Right cardiac atrium (tissue), 5 donors: ENCODE measurements around the gene PLK5. TPM values are rescaled to one million over a fixed set of nuclear protein-coding genes. Genes with fewer than 3 reads are reported as not detected.

ENCODE experiments used
- ATAC-seq, 2 donors: fragments of 200-7000 bp; cut with Tn5 transposase; one replicate each; pipeline versions ENCODE4 v1.8.0 to v1.9.1; 2020; ENCODE audit warnings: moderate library complexity in 2 of 2, mild to moderate bottlenecking in 1 of 2
- DNase-seq, 3 donors: peaks; one replicate each; pipeline ENCODE4 v3.0.0-alpha.2; 2020
- H3K27ac ChIP-seq: one replicate; pipeline ENCODE4 v1.5.1; 2013; ENCODE audit warnings: mild to moderate bottlenecking, low read length, control low read depth, moderate library complexity
- H3K27me3 ChIP-seq: one replicate; pipeline ENCODE4 v1.6.1; 2013; ENCODE audit not compliant: control insufficient read depth, insufficient read depth
- H3K4me1 ChIP-seq: one replicate; pipeline ENCODE4 v1.6.1; 2013; ENCODE audit warnings: low read length; ENCODE audit not compliant: control insufficient read depth, insufficient read depth
- H3K4me3 ChIP-seq: one replicate; pipeline ENCODE4 v1.5.1; 2013; ENCODE audit warnings: low read length, control low read depth
- H3K9me3 ChIP-seq: one replicate; pipeline ENCODE4 v1.6.1; 2013; ENCODE audit warnings: low read length; ENCODE audit not compliant: control insufficient read depth
- WGBS: extraction: QIAGEN DNeasy Blood & Tissue Kit; methylation state at CpG from one replicate; pipeline ENCODE4 v1.1.7; 2013; 5-methylcytosine and 5-hydroxymethylcytosine counted together
- intact Hi-C, 4 donors: fragments of 100-400 bp; cut with DNase I; formaldehyde crosslinking; loops; one replicate each; pipeline versions ENCODE4 v1.11.0 to v1.14.0; 2022 to 2023
- polyA plus RNA-seq: library from polyadenylated mRNA; stranded (reverse); fragments of 200-250 nt; gene quantifications from one replicate; pipeline ENCODE4 v1.2.3, GENCODE V29; 2013
- total RNA-seq, 4 donors: library from RNA; stranded (reverse); fragmentation: NEBNext Ultra II Directional; extraction: Animal tissue kit (Norgen Biotek cat#: 25700); gene quantifications; one replicate each; pipeline ENCODE4 v1.2.1, GENCODE V29; 2021
- donor health status: healthy with polysubstance abuse.
- donor health status: DM: no; HTN: yes; CAD: no.
- donor health status: DM: no; HTN: no; CAD: no.
- donor health status: DM: no; HTN: yes; CAD: no; lungs with severe emphysema.
- donor health status: DM: yes; HTN: yes; CAD: no.

PLK5 gene
- total and polyA plus RNA-seq, 5 donors = 0.11 TPM; not detected in 4

DNA sequence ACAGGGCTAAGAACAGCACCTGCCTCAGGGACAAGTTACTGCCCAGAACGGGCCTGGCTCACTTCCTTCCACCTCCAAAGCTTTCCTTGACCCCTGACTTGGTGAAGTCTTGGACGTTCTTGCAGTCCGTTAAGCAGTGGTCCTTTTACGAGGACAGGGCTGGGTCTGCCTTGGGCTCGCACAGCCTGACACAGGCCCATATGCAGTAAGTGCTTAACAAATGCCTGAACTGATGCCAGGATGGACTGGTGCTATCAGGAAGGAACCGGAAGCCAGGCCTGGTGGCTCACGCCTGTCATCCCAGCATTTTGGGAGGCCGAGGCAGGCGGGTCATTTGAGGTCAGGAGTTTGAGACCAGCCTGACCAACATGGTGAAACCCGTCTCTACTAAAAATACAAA lies 1.8 kb upstream of the PLK5 start:
- DNase-seq = peak in 1 of 3 donors; percentile 20
- Histone ChIP-seq H3K9me3 (no peaks in the 10 kb centered on the region), H3K4me1 (no peaks in the 10 kb centered on the region), H3K27ac (no peak overlapping the region), H3K4me3 (no peak overlapping the region), H3K27me3 (no peaks in the 10 kb centered on the region)
- no peak for ATAC-seq
- 58% methylated on average over 10 of the region's 10 CpGs for WGBS
- intact Hi-C loops = no loop called here

DNA sequence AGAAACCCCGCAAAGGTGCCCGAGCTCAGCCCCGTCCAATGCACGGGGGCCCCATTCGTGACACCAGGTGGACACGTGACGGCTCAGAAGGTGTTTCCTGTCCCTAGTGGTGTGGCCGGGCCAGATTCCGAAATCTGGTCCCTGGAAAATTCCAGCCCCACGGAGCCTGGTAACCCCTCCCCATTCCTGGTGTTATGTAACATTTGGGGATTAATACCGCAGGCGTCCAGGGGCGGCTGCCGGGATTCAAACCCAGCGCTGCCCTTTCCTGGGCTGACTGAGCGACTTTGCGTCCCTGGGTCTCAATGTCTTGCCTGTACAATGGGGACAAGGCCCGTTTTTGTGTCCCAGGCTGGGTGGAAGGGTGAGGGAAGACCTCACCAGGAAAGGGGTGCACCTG lies 1.0 kb upstream of the PLK5 start:
- ATAC-seq (no peak), DNase-seq (peak in 2 of 3 donors; percentile 22 to 48)
- H3K9me3 ChIP-seq = no peaks in the 10 kb centered on the region
- H3K4me1 ChIP-seq = no peaks in the 10 kb centered on the region
- H3K27ac ChIP-seq = no peak overlapping the region
- H3K4me3 ChIP-seq = no peak overlapping the region
- intact Hi-C loops = no loop called here
- H3K27me3 ChIP-seq = no peaks in the 10 kb centered on the region
- 82% methylated on average over 18 of the region's 18 CpGs for WGBS

DNA sequence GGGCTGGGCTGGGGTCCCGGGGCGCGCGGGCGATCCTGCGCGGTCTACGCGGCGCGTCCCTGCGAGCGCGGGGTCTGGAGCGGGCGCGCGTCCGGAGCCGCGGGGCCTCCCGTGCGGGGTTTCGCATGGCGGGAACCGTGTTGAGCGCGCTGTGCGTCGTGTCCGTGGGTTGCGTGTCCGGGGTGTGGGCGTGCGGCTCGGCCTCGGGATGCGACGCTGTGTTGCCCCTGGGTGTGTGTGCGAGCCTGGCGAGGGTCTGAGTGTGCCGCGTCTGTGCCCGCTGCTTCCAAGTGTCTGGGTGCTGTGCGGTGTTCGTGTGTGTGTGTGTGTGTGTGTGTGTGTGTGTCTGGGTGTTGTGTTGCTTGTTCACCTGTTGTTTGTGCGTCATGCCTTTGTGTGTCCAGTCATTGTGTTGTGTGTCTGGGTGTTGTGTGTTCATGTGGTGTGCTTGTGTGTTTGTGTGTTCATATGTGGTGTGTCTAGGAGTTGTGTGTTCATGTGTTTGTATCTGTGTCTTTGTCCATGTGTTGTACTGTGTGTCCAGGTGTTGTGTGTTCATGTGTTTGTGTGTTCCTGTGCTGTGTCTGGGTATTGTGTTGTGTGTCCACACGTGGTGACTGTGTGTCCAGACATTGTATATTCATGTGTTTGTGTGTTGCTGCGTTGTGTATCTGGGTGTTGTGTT lies 552 bp downstream of the PLK5 start:
- Histone ChIP-seq H3K4me1 (no peaks in the 10 kb centered on the region), H3K27ac (no peak overlapping the region), H3K27me3 (no peaks in the 10 kb centered on the region), H3K4me3 (peak overlapping the region; percentile 8), H3K9me3 (no peaks in the 10 kb centered on the region)
- intact Hi-C loops = no loop called here
- 11% methylated on average over 49 of the region's 49 CpGs for WGBS
- no peak for ATAC-seq
- DNase-seq = peak in 1 of 3 donors; percentile 25

DNA sequence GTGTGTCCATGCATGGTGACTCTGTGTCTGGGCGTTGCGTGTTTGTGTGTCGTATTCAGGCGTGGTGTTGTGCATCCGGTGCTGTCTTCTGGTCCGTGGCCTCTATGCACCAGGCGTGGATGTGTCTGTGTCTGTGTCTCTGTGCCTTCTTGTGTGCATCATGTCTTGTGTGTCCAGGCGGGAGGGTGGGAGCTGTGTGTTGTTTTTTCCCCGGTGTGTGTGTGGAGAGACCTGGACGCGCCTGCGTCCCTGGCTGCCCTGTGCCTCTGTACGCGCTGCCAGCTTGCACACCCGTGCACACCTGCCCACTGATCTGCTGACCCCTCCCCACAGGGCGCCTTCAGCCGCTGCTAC lies 1.1 kb downstream of the PLK5 start:
- intact Hi-C loops = no loop called here
- DNase-seq (peak in 1 of 3 donors; percentile 33), ATAC-seq (no peak)
- Histone ChIP-seq H3K4me3 (no peak overlapping the region), H3K4me1 (no peaks in the 10 kb centered on the region), H3K27ac (no peak overlapping the region), H3K9me3 (no peaks in the 10 kb centered on the region), H3K27me3 (no peaks in the 10 kb centered on the region)
- WGBS = 59% methylated on average over 17 of the region's 17 CpGs

DNA sequence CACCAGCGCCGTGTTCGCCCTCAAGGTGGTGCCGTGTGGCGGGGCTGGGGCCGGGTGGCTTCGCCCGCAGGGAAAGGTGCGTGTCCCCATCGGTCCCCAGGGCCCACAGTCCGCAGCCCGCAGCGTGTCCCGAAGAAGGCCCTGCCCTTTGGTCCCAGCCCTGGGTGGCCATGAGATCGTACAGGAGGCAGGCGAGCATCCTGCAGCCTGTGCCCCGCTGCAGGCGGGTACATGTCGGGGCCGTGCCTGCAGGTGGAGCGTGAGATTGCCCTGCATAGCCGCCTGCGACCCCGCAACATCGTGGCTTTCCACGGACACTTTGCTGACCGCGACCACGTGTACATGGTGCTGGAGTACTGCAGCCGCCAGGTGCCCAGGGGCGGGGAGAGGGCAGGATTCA lies 1.5 kb downstream of the PLK5 start:
- intact Hi-C loops = no loop called here
- no peaks in the 10 kb centered on the region for H3K27me3 ChIP-seq
- H3K9me3 ChIP-seq = no peaks in the 10 kb centered on the region
- H3K4me1 ChIP-seq = no peaks in the 10 kb centered on the region
- peak in 2 of 3 donors; percentile 24 to 42 for DNase-seq
- H3K4me3 ChIP-seq = no peak overlapping the region
- H3K27ac ChIP-seq = no peak overlapping the region
- 62% methylated on average over 31 of the region's 31 CpGs for WGBS
- ATAC-seq = no peak

DNA sequence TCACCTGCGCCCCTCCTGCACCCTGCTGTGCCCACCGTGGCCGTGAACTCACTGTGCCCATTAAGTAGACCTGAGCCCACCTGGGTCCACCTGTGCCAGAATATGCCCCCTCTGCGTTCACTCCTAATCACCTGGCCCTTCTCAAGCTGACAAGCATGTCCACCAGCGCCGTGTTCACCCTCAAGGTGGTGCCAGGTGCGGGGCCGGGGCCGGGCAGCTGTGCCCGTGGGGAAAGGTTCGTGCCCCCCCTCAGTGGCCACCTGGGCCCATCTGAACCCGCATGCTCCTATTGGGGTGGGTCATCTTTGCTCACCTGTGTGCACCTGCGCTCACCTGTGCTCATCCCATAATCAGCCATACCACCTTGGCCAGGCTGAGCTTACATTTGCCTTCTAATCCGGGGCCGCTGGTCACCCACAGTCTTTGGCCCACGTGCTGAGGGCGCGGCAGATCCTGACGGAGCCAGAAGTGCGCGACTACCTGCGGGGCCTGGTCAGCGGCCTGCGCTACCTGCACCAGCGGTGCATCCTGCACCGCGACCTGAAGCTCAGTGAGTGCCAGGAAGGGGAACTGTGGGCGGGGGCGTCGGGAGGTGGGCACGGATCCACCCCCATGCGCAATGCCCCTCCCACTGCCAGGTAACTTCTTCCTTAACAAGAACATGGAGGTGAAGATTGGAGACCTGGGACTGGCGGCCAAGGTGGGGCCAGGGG lies 2.3 kb downstream of the PLK5 start:
- Histone ChIP-seq H3K27me3 (no peaks in the 10 kb centered on the region), H3K9me3 (no peaks in the 10 kb centered on the region), H3K4me3 (no peak overlapping the region), H3K4me1 (no peaks in the 10 kb centered on the region), H3K27ac (no peak overlapping the region)
- ATAC-seq = no peak
- 81% methylated on average over 33 of the region's 33 CpGs for WGBS
- peak in 1 of 3 donors; percentile 42 for DNase-seq
- intact Hi-C loops = no loop called here

DNA sequence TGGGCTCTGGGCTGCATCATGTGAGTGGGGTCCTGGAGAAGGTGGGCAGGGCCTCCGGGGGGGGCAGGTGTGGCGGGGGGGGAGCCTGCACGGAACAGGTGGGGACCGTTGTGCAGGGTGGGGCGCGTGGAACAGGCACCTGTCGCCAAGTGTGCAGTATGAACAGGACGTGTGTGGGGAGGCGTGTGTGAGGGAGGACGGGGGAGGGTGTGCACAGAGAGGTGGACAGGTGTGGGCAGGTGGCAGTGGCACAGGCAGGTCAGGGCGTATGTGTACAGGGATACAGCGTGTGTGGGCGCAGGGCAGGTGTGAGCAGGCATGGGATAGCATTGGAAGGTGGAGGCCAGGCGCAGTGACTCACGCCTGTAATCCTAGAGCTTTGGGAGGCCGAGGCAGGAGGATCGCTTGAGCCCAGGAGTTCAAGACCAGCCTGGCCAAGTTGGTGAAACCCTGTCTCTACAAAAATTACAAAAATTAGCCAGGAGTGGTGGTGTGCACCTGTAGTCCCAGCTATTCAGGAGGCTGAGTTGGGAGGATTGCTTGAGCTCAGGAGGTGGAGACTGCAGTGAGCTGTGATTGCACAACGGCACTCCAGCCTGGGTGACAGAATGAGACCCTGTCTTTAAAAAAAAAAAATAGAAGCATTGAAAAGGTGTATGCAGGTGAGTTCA lies 3.2 kb downstream of the PLK5 start:
- H3K27me3 ChIP-seq = no peaks in the 10 kb centered on the region
- ATAC-seq = no peak
- H3K4me3 ChIP-seq = no peak overlapping the region
- peak in 2 of 3 donors; percentile 12 to 20 for DNase-seq
- no peaks in the 10 kb centered on the region for H3K4me1 ChIP-seq
- intact Hi-C loops = no loop called here
- no peak overlapping the region for H3K27ac ChIP-seq
- WGBS = 81% methylated on average over 18 of the region's 18 CpGs
- no peaks in the 10 kb centered on the region for H3K9me3 ChIP-seq

DNA sequence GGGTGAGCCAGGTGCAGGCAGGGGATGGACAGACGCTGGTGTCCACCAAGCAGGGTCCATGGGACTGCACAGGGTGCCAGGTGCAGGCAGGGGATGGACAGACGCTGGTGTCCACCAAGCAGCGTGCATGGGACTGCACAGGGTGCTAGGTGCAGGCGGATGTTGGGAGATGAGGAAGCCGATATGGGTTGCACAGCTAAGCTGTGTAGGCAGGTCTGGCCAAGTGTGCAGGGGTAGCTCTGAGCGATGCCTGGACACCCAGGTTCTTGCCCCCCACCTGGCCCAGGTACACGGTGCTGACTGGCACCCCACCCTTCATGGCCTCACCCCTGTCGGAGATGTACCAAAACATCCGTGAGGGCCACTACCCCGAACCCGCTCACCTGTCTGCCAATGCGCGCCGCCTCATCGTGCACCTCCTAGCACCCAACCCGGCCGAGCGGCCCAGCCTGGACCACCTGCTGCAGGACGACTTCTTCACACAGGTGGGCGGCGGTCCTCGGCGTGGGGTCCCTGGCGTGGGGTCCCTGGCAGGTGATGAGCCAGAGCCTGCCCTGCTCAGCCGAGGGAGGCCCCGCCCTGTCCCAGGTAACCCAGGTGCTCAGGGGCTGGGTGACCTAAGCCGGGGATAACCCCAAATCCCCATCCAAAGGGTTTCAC lies 3.9 kb downstream of the PLK5 start:
- H3K27me3 ChIP-seq = no peaks in the 10 kb centered on the region
- ATAC-seq (no peak), DNase-seq (peak in 2 of 3 donors; percentile 20 to 60)
- intact Hi-C loops = no loop called here
- no peak overlapping the region for H3K27ac ChIP-seq
- no peaks in the 10 kb centered on the region for H3K9me3 ChIP-seq
- H3K4me3 ChIP-seq = no peak overlapping the region
- H3K4me1 ChIP-seq = no peaks in the 10 kb centered on the region
- WGBS = 86% methylated on average over 27 of the region's 27 CpGs

DNA sequence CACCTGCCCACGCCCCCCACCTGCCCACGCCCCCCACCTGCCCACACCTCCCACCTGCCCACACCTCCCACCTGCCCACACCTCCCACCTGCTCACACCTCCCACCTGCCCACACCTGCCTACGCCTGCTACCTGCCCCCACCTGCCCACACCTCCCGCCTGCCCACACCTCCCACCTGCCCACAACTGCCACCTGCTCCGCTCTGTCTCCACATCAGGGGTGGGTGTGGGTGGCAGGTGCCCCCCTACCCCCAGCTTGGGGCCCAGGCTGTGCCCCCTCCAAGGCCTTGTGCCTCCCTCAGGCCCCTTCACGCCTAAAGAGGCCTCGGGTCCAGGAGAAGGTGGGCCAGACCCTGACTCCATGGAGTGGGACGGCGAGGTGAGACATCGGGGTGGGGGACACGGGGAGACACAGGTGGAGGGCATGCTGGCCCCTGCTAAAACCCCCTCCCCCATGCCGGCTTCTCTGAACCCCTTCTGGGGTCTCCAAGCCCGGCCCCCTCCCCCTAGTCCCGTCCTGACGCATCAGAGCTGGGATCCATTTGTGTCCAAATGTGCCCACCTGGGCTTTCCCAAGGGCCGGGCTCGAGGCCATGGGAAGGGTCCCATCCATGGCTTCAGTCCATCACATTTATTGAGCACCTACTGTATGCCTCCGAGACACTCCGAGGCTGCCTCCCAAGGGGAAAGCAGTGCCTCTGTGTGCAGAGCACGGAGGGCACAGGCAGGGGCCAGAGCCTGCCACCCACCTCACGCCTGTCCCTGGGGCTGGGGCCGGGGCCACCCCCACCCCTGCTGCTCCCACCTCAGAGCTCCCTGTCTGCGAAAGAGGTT lies 4.9 kb downstream of the PLK5 start:
- H3K4me3 ChIP-seq = no peak overlapping the region
- no peaks in the 10 kb centered on the region for H3K4me1 ChIP-seq
- H3K27ac ChIP-seq = no peak overlapping the region
- ATAC-seq (no peak), DNase-seq (peak in 2 of 3 donors; percentile 34 to 61)
- 80% methylated on average over 23 of the region's 23 CpGs for WGBS
- intact Hi-C loops = no loop called here
- no peaks in the 10 kb centered on the region for H3K9me3 ChIP-seq
- no peaks in the 10 kb centered on the region for H3K27me3 ChIP-seq

DNA sequence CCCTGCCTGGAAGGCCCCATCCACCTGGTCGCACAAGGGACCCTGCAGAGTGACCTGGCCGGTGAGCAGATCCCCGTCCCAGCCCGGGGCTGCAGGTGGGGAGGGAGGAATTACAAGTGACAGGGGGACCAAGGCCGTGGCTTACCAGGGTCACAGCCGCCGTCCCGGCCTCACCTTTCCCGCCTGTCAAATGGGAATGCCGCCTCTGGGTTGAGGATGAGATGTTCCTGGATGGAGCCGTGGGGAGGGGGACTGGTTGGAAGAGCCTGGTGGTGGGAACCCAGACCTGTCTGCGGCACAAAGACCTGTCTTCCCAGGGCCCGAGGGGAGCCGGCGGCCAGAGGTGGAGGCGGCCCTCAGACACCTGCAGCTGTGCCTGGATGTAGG lies 5.5 kb downstream of the PLK5 start:
- H3K27ac ChIP-seq = no peak overlapping the region
- ATAC-seq = no peak
- H3K27me3 ChIP-seq = no peaks in the 10 kb centered on the region
- peak in 2 of 3 donors; percentile 29 to 42 for DNase-seq
- no peak overlapping the region for H3K4me3 ChIP-seq
- no peaks in the 10 kb centered on the region for H3K9me3 ChIP-seq
- intact Hi-C loops = no loop called here
- 80% methylated on average over 16 of the region's 16 CpGs for WGBS
- no peaks in the 10 kb centered on the region for H3K4me1 ChIP-seq
